B cell (primary cell): ENCODE data around the gene H19.

Experiments
- CTCF ChIP-seq: fragments of 200-600 bp; IDR thresholded peaks from one replicate; pipeline ENCODE4 v1.8.0; 2022; ENCODE audit warnings: antibody characterized with exemption, mild to moderate bottlenecking
- EZH2 ChIP-seq: IDR thresholded peaks from 2 replicates; pipeline ENCODE4 v1.6.1; 2012; ENCODE audit warnings: borderline replicate concordance, low read depth, mild to moderate bottlenecking, moderate library complexity, low read length; ENCODE audit not compliant: insufficient read depth, poor library complexity, severe bottlenecking

- TF ChIP-seq CTCF (no peak), EZH2 (no peak)
Observed at GRCh38 chr11:1959786-1960185, 37.9 kb downstream of the H19 start.
